HG02938 (cell line): ENCODE results near the gene TMEM138.
"Not testable (repeated sequence)": the region's sequence is repeated elsewhere in the genome, so short reads cannot be mapped to it uniquely, and the experiment has no call there.

Experiments used
- ATAC-seq: cut with Tn5 transposase; IDR thresholded peaks from one replicate; pipeline ENCODE4 v1.9.1; 2021; ENCODE audit warnings: mild to moderate bottlenecking, moderate library complexity; ENCODE audit not compliant: unreplicated experiment

TMEM138 gene

DNA sequence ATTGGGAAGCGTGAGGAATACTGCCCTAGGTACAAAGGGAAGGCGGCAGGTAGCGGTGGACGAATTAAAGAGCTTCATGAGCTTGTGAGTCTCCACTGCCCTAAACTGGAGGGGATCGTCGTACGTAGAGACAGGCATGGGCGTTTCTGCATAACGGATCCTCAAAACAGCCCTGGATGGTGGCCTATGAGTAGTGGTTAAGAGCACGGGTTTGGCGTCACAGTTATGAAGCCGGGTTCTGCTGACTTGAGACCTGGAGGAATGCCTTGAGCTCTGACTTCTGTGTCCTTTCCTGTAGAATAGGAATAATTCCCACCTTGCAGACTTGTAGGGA is 335 bp downstream of the TMEM138 start:
- no peak for ATAC-seq

DNA sequence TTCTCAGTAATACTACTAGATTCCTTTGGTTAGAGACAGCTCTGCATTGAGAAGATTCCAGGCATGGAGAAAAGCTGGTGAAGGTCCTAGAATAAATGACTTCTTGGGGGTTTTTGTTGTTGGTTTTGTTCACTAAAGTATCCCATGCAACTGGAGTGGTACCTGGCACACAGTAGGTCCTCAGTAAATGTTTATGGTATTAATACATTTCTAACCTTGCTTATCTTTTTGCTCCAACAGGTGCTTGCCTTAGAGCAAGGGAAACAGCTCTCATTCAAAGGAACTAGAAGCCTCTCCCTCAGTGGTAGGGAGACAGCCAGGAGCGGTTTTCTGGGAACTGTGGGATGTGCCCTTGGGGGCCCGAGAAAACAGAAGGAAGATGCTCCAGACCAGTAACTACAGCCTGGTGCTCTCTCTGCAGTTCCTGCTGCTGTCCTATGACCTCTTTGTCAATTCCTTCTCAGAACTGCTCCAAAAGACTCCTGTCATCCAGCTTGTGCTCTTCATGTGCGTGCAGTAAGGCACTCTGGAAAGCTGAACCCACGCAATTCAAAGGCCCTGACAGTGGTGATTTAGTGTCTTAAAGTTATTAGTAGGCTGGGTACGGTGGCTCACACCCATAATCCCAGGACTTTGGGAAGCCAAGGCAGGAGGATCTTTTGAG is 2.0 kb downstream of the TMEM138 start:
- ATAC-seq, result no peak

DNA sequence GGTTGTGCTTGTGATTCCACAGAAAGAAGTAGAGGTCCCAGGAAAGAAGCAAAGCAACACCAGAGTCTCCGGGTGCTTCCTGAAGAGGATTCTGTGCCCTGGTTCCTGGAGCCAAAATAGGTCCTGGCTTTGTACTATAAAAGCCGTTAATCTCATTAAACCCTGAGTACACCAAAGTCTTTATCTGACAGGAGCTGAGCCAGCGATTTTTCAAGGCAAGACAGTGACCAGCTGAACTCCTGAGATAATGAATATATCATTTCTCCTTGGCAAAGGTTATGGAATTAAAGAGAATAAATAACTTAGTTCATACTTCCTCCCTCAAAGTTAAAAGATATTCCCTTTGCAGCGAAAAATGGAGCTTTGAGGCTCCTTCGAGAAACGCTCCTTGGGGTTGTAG is 5.2 kb downstream of the TMEM138 start:
- no peak for ATAC-seq

DNA sequence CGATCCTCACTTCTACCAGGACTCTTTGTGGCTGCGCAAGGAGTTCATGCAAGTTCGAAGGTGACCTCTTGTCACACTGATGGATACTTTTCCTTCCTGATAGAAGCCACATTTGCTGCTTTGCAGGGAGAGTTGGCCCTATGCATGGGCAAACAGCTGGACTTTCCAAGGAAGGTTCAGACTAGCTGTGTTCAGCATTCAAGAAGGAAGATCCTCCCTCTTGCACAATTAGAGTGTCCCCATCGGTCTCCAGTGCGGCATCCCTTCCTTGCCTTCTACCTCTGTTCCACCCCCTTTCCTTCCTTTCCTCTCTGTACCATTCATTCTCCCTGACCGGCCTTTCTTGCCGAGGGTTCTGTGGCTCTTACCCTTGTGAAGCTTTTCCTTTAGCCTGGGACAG is 6.5 kb downstream of the TMEM138 start:
- no peak for ATAC-seq

DNA sequence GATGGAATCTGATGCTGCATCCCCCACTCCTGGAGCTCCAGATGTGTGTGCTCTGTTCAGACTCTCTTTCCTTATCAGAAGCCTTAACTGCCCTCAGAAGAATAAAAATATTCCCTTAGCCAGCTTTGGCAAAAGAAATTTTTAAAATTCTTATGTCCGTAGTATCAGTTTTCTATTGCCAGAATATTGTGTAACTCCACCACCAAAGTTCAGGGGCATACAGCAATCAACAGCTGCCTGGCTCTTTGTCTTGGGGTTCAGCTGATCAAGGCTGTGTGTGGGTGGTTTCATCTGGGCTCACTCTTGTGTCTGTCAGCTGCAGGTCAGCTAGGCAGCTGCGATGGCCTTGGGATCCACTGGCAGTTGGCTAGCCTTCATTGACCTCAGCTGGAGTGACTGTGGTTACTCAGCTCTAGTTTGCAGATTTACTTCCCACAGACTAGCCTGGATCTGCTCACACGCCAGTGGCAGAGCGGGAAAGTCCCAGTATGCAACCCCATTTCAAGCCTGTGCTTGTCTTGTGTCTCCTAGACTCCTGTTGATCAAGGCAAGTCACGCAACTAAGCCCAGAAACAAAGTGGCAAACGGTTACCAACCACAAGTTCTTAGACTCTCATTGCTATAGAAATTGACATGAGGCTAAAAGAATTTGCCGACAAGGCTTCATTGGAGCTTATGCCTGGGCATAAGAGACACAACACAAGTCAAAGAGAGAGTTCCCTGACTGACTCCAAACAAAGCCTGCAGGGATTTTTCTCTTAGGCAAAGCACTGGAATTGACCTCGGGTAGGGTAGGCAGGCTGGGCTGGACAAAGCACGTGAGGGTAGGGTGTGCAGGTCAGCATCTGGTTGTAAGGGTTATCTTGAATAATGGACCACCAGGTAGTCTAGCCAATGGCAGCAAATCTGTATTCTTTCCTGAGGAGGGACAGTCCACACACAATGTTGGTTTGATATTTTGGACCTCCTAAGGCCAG is 7.5 kb downstream of the TMEM138 start:
- ATAC-seq, result no peak

DNA sequence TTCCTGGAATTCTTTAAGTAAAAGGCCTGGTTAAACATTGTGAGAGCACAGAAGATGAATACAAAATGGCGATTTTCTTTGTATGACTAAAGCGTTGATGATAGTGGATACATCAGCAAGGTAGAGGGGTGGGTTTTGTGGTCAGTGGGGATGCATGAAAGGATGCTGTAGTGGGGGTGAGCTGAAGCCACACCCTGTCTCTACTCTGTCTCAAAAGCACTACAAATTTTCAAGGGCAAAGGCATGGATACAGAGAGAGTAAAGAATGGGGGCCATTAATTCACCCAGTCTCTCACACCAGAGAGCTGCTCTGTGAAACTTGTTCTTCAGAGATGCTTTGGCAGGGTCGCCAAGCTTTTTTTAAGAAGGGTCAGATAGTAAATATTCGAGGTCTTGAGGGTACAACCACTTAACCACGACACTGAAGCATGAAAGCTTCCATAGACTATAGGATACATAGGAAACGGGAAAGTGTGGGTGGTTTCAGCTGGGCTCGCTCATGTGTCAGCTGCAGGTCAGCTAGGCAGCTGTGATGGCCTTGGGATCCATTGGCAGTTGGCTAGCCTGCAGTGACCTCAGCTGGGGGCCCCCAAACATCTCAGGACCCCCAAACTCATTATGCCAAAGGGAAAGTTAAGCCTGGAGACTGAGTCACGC is 8.3 kb downstream of the TMEM138 start:
- no peak for ATAC-seq

DNA sequence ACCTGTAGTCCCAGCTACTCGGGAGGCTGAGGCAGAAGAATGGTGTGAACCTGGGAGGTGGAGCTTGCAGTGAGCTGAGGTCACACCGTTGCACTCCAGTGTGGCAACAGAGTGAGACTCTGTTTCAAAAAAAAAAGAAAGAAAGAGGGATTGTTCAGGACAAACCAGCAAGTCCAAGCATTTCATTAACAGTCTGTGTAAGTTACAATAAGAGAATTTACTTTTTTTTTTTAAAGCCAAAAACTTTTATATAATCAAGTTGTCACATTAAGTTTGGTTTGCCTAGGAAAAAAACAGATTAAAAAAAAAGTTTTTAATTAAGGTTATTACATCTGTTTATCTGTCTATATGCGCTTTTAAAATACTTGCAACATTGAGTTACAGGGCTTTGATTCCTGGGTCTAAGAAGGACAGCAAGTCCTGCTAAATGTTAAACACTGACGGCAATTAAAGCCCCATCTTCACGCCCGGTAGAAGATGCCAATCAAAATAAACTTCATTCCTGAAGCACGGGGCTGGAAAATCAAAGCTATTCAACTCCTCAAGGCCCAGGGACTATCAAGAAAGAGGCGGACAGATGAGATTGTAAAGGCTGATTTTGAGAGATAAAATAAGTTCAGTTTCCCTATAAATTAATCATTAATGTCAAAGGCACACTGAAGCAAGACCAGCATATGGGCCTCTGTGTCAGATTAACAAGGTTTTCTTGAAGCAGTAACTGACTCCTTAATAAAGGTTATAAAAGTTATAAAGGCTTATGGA is 10.7 kb downstream of the TMEM138 start:
- no peak for ATAC-seq

DNA sequence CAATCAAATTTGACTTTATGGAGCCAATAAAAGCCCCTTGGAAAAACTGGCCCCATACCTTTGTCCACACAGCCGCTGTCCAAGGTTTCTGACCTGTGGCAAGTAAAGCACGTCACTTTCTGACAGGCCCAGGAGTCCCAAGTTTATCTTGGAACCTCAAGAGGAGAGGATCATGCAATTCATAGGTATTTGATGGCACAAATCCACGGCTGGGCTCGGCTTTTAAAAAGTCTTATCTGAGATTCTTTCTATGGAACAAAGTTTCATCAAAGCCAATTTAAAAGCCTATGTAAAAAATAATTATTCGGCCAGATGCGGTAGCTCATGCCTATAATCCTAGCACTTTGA is 13.6 kb downstream of the TMEM138 start:
- no peak for ATAC-seq

DNA sequence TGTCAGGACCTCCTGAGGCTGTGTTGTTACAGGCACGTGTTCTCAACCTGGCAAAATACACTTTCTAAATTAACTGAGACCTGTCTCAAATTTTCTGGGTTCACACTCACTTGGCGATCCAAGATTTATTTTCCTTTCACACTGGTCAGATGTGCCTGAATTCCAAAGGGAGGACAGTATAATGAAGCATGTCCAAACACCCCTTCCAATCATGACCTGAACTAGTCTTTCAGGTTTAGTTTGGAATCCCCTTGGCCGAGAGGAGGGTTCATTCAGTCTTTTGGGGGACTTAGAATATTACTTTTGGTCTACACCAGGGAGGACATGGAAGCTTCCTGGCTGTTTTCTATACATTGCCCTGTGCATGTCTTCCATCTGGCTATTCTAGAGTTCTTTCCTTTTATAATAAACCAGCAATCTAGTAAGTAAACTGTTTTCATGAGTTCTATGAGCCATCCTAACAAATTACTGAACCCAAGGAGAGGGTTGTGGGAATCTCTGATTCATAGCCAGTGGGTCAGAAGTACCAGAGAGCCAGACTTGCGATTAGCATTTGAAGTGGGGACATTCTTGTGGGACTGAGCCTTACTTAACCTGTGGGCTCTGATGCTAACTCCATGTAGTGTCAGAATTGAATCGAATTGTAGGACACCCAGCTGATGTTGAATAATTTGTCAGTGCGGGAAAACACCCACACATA is 15.4 kb downstream of the TMEM138 start:
- no peak for ATAC-seq

DNA sequence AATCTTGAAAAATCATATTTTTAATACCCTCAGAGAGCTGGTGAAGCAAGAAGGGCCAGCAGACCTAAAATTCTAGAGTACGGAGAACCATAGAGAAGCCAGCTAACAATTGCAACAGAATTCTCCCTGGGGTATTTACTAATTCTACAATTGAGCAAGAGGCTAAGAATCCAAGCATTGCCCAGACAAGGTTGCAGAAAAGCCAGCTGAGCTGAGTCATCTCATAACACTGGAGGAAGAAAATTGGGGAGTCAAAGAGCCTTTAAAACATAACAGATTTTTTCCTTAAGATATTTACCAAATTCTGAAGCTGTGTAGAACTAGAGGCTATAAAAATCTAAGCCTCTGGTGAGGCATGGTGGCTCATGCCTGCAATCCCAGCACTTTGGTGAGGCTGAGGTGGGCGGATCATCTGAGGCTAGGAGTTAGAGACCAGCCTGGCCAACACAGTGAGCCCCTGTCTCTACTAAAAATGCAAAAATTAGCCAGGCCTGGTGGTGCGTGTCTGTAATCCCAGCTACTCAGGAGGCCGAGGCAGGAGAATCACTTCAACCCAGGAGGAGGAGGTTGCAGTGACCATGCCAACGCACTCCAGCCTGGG is 16.6 kb downstream of the TMEM138 start:
- ATAC-seq, result no peak

DNA sequence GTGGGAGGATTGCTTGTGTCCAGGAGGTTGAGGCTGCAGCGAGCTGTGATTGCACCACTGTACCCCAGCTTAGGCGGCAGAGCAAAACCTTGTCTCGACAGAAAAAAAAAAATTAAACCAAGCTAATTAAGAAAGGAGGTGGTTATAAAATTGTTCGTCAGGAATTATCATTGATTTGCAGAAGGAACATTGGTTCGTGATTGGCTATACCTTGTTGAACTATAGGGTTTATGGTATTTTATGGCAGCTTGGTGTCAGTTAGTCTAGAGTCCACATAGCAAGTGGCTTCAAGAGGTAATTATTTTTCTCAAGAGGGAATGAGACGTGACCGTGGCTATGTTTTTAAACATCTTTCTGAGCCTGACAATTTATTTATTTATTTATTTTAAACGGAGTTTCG is 18.7 kb downstream of the TMEM138 start:
- no peak for ATAC-seq

DNA sequence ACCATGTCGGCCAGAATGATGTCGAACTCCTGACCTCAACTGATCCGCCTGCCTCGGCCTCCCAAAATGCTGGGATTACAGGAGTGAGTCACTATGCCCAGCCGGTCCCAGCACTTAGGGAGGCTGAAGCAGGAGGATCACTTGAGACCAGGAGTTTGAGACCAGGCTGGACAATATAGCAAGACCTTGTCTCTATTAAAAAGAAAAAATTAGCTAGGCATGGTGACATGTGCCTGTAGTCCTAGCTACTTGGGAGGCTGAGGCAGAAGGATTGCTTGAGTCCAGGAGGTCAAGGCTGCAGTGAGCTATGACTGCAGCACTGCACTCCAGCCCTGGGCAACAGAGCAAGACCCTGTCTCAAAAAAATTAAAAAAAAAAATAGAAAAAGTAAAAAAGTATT is 21.7 kb downstream of the TMEM138 start:
- not testable (repeated sequence) for ATAC-seq

DNA sequence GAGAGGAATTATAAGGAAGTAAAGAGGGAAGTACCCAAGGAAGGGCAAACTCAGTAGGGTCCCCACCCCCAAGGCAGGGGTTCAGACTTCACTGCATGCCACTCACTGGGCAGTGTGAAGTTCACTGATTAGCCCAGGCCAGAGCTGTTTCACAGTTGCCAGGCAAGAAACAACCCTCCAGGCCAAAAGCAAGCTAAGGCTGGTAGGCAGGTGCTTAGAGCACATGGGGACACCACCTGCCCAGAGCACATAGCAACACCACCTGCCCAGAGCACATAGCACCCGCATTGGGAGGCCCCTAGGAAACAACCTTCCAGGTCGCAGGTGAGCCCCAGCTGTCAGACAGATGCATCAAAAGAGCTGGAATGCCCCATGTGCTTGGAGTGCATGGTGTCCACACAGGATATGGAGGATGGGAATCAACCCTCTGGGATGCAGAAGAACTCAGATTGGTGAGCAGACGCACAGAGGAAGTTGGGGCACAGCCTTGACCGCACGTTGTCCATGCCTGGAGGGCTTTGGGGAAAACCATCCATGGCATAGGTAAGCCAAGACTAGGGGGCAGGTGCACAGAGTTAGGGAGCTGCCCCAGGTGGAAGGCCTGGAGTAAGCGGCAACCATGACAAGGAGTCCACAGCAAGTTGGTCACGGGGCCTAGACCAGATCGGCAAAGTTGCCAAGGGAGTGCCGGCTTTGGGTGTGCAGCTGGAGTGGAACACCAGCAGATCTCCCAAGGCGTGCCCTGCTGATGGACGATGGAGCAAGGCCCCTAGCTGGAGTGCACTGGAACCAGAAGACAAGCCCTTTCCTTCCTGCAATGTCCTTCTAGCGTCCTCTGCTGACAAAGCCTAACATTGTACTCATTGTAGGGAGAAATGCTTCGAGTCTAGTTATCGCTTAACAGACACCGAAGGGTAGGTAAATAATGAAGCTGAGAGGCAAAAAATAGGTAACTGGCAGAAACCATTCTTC is 22.4 kb downstream of the TMEM138 start:
- ATAC-seq, result no peak

DNA sequence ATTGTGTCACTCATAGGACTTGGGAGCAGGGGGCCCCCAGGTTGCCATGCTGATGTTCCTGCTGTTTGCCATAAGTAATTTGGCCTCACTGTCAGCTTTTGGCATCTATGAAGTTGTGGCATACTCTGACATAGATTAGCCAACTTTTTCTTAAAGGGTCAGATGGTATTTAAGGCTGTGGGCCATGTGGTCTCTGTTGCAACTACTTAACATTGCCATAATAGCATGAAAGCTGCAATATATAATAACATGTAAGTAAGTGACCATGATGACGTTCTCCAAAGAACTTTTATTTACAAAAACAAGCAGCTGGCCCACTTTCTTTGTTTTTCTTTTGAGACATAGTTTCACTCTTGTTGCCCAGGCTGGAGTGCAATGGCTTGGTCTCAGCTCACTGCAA is 28.0 kb downstream of the TMEM138 start:
- no peak for ATAC-seq

DNA sequence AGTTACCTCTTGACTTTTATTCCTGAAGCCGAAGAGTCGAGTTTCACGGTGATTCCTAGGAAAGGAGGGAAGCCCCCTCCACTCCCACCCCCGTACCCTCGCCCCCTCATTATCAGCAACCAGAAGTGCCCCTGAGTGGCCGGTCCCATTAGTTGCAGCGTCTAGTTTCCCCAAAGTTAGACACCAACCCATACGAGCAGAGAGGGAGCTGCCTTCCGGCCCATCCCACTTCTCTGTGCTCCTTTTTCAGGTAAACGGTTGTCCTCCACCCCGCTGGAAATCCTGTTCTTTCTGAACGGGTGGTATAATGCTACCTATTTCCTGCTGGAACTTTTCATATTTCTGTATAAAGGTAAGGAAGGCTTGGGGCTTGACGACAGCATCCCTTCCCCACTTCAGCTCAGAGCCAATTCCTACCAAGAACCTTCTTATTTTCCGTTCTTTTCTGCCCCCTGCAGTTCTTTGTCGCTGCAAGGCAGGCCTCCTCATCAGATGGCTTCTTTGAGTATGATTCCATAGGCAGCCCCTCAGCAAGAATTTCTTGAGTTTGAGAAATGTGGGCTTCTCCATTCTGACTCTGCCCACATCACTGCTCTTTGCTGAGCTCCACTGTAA is 30.9 kb downstream of the TMEM138 start:
- no peak for ATAC-seq

DNA sequence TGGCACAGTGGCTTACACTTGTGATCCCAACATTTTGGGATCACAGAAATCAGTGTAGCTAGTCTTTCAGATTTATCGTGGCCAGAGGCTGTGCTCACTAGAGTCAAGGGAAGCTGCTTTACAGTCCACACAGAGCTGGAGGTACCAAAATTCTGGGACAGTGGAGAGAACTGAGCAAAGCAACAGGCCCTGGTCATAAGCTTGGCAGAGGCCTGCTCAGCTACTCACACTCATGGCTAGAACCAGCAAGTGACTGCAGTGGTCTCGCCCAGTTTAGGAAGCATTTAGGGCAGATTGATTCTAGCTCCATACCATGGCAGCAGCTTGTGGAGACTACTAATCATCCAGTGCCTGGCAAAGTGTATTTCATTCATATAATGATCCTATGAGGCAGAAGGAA is 39.0 kb downstream of the TMEM138 start:
- no peak for ATAC-seq

DNA sequence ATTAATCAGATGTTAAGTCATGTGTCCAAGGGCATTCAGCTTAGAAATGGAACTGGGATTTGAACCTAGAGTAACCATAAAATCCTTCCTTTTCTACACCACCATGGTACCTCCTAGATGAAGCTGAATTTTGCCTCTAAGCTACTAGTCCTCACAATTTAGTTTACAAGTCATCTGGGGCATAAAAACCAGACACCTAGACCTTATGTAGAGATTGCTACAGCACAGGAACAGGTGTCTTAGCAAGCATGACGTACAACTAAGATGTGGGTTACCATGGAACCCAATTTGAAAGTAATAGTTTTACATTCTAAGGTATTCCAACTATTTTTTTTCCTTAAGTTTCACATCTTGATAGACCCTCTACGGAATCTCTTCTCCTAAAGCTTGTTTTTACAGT is 39.4 kb downstream of the TMEM138 start:
- ATAC-seq, result no peak

DNA sequence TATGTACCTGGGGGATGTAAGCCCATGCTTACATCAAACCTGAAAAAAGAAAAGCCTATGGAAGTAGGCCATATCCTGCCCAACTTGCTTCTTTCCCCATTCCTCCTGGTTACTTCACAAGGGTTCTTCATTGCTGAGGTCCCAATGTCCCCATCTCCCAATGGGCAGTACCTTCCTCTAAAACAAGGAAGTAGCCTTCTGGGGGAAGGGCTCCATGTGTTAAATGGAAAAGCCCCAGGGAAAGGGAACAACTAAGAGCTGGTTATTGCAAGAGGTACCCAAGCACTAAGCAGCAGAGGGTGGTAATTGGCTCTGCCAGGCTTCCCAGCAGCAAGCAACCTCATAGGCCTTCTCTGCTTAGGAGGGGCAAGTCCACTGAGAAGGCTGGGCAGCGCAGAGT is 41.5 kb downstream of the TMEM138 start:
- no peak for ATAC-seq

DNA sequence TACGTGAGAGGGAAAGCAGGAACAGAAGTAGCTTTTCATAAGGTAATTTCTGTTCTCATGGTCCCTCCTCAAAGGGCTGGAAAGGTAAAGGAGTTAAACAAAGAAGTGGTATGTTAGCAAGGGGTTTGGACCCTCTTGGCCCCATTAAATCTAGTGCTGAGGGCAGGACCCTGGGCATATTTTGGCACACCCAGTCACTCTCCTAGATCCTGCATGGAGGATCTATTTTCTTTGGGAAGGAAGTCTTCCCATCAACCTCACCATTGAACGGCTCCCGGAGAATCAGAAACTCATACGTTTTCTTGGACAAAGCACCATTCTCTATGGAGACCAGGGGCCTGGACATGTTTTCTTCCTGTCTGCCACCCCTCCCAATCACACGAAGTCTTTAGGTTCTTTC is 41.9 kb downstream of the TMEM138 start:
- no peak for ATAC-seq
